Measurements from ENCODE around the gene PHYKPL. TPM values are rescaled to one million over a fixed set of nuclear protein-coding genes. Genes with fewer than 3 reads are reported as not detected.

PHYKPL gene
- total RNA-seq, 1 experiment from 2014 or later = 41.7 TPM

DNA sequence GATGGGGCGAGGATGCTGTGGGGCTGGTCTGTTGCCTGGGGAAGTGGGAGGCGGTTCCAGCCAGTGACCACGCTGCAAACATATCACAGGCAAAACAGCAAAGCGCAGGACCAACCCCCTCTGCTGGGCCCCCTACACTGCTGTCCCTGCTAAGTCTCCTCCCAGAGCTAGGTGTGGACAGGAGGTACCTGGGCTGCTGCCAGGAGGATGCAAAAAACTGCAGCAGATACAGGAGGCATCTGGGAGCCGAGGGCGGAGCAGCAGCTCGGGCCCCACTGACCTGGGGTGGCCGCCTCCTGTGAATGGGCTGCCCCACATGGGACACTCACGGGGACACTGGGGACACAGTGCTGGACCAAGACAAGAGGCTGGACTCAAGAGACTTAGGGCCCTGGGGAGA, 48.0 kb upstream of the PHYKPL start:
- Mint-ChIP-seq H3K27me3 (ENCODE audit: low read depth) (peaks cover 8% of the 10 kb centered on the region), H3K27ac (no peak overlapping the region), H3K36me3 (peaks cover 5% of the 10 kb centered on the region; the same call in 1 of the 2 replicates), H3K4me1 (peaks cover 4% of the 10 kb centered on the region), H3K9me3 (peaks cover 15% of the 10 kb centered on the region), H3K4me3 (no peak overlapping the region)
- TF ChIP-seq, protein P1, sequence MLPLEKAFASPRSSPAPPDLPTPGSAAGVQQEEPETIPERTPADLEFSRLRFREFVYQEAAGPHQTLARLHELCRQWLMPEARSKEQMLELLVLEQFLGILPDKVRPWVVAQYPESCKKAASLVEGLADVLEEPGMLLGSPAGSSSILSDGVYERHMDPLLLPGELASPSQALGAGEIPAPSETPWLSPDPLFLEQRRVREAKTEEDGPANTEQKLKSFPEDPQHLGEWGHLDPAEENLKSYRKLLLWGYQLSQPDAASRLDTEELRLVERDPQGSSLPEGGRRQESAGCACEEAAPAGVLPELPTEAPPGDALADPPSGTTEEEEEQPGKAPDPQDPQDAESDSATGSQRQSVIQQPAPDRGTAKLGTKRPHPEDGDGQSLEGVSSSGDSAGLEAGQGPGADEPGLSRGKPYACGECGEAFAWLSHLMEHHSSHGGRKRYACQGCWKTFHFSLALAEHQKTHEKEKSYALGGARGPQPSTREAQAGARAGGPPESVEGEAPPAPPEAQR (CRISPR knock-in tag; IDR thresholded peaks at IDR 0.05) = no peak
- TF ChIP-seq FOXK1 (CRISPR knock-in tag; IDR thresholded peaks at IDR 0.05) = no peak
- TF ChIP-seq, protein P2, sequence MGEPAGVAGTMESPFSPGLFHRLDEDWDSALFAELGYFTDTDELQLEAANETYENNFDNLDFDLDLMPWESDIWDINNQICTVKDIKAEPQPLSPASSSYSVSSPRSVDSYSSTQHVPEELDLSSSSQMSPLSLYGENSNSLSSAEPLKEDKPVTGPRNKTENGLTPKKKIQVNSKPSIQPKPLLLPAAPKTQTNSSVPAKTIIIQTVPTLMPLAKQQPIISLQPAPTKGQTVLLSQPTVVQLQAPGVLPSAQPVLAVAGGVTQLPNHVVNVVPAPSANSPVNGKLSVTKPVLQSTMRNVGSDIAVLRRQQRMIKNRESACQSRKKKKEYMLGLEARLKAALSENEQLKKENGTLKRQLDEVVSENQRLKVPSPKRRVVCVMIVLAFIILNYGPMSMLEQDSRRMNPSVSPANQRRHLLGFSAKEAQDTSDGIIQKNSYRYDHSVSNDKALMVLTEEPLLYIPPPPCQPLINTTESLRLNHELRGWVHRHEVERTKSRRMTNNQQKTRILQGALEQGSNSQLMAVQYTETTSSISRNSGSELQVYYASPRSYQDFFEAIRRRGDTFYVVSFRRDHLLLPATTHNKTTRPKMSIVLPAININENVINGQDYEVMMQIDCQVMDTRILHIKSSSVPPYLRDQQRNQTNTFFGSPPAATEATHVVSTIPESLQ (CRISPR knock-in tag; IDR thresholded peaks at IDR 0.05) = no peak
- no peak for TF ChIP-seq GRHL2 (CRISPR knock-in tag; IDR thresholded peaks at IDR 0.05; ENCODE audit: insufficient replicate concordance, severe bottlenecking)
- no peak for TF ChIP-seq RORB (CRISPR knock-in tag; IDR thresholded peaks at IDR 0.05)
- no peak for TF ChIP-seq SMAD3 (CRISPR knock-in tag; IDR thresholded peaks at IDR 0.05; ENCODE audit: borderline replicate concordance)
- no peak for TF ChIP-seq TEAD1 (CRISPR knock-in tag; IDR thresholded peaks at IDR 0.05)
- no peak for TF ChIP-seq TEAD4 (CRISPR knock-in tag; IDR thresholded peaks at IDR 0.05)
- TF ChIP-seq, protein P3, sequence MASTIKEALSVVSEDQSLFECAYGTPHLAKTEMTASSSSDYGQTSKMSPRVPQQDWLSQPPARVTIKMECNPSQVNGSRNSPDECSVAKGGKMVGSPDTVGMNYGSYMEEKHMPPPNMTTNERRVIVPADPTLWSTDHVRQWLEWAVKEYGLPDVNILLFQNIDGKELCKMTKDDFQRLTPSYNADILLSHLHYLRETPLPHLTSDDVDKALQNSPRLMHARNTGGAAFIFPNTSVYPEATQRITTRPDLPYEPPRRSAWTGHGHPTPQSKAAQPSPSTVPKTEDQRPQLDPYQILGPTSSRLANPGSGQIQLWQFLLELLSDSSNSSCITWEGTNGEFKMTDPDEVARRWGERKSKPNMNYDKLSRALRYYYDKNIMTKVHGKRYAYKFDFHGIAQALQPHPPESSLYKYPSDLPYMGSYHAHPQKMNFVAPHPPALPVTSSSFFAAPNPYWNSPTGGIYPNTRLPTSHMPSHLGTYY (CRISPR knock-in tag; IDR thresholded peaks at IDR 0.05) = no peak
- TF ChIP-seq, protein P4, sequence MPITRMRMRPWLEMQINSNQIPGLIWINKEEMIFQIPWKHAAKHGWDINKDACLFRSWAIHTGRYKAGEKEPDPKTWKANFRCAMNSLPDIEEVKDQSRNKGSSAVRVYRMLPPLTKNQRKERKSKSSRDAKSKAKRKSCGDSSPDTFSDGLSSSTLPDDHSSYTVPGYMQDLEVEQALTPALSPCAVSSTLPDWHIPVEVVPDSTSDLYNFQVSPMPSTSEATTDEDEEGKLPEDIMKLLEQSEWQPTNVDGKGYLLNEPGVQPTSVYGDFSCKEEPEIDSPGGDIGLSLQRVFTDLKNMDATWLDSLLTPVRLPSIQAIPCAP (CRISPR knock-in tag; IDR thresholded peaks at IDR 0.05) = no peak
- ATAC-seq = no peak
- no peak for DNase-seq (ENCODE audit: low spot score)
- CTCF ChIA-PET = interaction anchor here (0.6 to 3.5 kb wide), 22 partner anchors 10 to 863 kb away, joined by 3 to 34 read pairs (median 4); partner anchors contain the start of gene COL23A1
- POLR2A ChIA-PET = no interaction called here

DNA sequence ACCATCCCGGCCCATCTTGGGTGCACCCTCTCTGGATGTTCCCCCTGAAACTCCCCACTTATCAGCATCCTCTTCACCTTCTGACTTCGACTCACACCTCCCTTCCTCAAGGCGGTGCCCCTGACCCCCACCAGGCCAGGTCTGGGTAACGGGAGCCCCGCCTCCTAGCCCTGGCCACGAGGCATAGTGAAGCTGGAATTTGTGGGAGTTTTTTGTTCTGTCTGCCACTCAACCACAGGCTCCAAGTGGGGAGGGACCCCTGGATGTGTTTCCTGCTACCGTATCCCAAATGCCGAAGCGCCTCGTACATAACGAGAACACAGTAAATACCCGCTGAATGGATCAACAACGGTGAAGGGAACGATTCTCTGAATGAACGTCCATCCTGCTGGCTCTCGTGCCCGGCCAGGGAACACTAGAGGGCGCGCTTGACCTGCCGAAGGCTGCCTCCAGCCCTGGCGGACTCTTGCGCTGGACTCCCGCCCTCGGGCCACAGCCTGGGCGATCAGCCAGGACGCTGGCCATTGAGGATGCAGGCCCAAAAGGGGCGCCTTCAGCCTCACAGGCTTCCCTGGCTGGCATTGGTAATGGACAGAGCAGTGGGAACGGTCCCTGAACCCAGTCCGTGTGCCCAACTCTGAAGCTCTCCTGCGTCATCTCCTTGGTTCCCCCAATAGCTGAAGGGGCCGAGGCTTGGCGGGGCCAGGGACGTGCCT, 47.3 kb upstream of the PHYKPL start:
- Mint-ChIP-seq H3K27me3 (ENCODE audit: low read depth) (peaks cover 8% of the 10 kb centered on the region), H3K27ac (peak overlapping the region; percentile 63; the same call in 1 of the 2 replicates), H3K4me1 (peaks cover 4% of the 10 kb centered on the region), H3K9me3 (peaks cover 16% of the 10 kb centered on the region), H3K36me3 (peaks cover 6% of the 10 kb centered on the region; the same call in 1 of the 2 replicates), H3K4me3 (peak overlapping the region; percentile 41)
- ATAC-seq = peak; percentile 91
- ChIA-PET CTCF (interaction anchor here (0.6 to 3.5 kb wide), 26 partner anchors 11 to 864 kb away, joined by 3 to 34 read pairs (median 4); partner anchors contain the start of gene COL23A1), POLR2A (no interaction called here)
- DNase-seq (ENCODE audit: low spot score) = peak; percentile 95
- TF ChIP-seq, protein P5, sequence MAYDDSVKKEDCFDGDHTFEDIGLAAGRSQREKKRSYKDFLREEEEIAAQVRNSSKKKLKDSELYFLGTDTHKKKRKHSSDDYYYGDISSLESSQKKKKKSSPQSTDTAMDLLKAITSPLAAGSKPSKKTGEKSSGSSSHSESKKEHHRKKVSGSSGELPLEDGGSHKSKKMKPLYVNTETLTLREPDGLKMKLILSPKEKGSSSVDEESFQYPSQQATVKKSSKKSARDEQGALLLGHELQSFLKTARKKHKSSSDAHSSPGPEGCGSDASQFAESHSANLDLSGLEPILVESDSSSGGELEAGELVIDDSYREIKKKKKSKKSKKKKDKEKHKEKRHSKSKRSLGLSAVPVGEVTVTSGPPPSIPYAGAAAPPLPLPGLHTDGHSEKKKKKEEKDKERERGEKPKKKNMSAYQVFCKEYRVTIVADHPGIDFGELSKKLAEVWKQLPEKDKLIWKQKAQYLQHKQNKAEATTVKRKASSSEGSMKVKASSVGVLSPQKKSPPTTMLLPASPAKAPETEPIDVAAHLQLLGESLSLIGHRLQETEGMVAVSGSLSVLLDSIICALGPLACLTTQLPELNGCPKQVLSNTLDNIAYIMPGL (CRISPR knock-in tag; IDR thresholded peaks at IDR 0.05) = 0 out of 2 replicates have a peak, but pooled peaks have one; percentile 53
- TF ChIP-seq, protein P6, sequence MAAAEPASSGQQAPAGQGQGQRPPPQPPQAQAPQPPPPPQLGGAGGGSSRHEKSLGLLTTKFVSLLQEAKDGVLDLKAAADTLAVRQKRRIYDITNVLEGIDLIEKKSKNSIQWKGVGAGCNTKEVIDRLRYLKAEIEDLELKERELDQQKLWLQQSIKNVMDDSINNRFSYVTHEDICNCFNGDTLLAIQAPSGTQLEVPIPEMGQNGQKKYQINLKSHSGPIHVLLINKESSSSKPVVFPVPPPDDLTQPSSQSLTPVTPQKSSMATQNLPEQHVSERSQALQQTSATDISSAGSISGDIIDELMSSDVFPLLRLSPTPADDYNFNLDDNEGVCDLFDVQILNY (CRISPR knock-in tag; IDR thresholded peaks at IDR 0.05) = 0 out of 2 replicates have a peak, but pooled peaks have one; percentile 35
- TF ChIP-seq ZNF423 (CRISPR knock-in tag; IDR thresholded peaks at IDR 0.05) (no peak), ZNF671 (CRISPR knock-in tag; IDR thresholded peaks at IDR 0.05) (no peak), TEAD1 (CRISPR knock-in tag; IDR thresholded peaks at IDR 0.05) (no peak; the same call in 1 of the 2 replicates)
- TF ChIP-seq, protein P7, sequence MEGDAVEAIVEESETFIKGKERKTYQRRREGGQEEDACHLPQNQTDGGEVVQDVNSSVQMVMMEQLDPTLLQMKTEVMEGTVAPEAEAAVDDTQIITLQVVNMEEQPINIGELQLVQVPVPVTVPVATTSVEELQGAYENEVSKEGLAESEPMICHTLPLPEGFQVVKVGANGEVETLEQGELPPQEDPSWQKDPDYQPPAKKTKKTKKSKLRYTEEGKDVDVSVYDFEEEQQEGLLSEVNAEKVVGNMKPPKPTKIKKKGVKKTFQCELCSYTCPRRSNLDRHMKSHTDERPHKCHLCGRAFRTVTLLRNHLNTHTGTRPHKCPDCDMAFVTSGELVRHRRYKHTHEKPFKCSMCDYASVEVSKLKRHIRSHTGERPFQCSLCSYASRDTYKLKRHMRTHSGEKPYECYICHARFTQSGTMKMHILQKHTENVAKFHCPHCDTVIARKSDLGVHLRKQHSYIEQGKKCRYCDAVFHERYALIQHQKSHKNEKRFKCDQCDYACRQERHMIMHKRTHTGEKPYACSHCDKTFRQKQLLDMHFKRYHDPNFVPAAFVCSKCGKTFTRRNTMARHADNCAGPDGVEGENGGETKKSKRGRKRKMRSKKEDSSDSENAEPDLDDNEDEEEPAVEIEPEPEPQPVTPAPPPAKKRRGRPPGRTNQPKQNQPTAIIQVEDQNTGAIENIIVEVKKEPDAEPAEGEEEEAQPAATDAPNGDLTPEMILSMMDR (IDR thresholded peaks at IDR 0.05) = peak; percentile 74
- TF ChIP-seq, protein P4 (CRISPR knock-in tag; IDR thresholded peaks at IDR 0.05) = no peak
- TF ChIP-seq, protein P8, sequence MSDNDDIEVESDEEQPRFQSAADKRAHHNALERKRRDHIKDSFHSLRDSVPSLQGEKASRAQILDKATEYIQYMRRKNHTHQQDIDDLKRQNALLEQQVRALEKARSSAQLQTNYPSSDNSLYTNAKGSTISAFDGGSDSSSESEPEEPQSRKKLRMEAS (CRISPR knock-in tag; IDR thresholded peaks at IDR 0.05) = peak; percentile 75

All from WTC11 (cell line).